ENCODE measurements around the gene TTC12. TPM values are rescaled to one million over a fixed set of nuclear protein-coding genes. Genes with fewer than 3 reads are reported as not detected.

The TTC12 gene
- total and polyA plus RNA-seq, 2 donors from 2014 or later: 16.7 to 34.4 TPM

- H3K9me3 ChIP-seq (ENCODE audit: control insufficient read depth in 2 of 3, insufficient read depth in 1 of 3, low read length in 3 of 3): no peaks in the 10 kb centered on the region
- no peak overlapping the region for H3K27ac ChIP-seq (ENCODE audit: low read depth in 2 of 2, low read length in 2 of 2)
- H3K9ac ChIP-seq (ENCODE audit: low read length in 3 of 3): no peak overlapping the region
- no peak overlapping the region for H3K4me3 ChIP-seq (ENCODE audit: low read length in 3 of 3)
- TF ChIP-seq CTCF (IDR thresholded peaks at IDR 0.05; ENCODE audit: borderline replicate concordance, extremely low read depth, insufficient read depth): no peak
- intact Hi-C loops (cut with DNase I): no loop called here
- no peaks in the 10 kb centered on the region for H3K27me3 ChIP-seq (ENCODE audit: control insufficient read depth, insufficient read depth, low read length)
- no peaks in the 10 kb centered on the region for H3K4me1 ChIP-seq (ENCODE audit: control insufficient read depth in 2 of 3, insufficient read depth in 2 of 3, low read depth in 1 of 3, low read length in 3 of 3)
- no peaks in the 10 kb centered on the region for H3K36me3 ChIP-seq (ENCODE audit: control insufficient read depth in 2 of 3, insufficient read depth in 3 of 3, low read length in 3 of 3)
- no peak for DNase-seq
- FAIRE-seq: no peak
Measured at GRCh38 chr11:113400631-113401230, 86.3 kb downstream of the TTC12 start.

- no peaks in the 10 kb centered on the region for H3K4me1 ChIP-seq (ENCODE audit: control insufficient read depth in 2 of 3, insufficient read depth in 2 of 3, low read depth in 1 of 3, low read length in 3 of 3)
- intact Hi-C loops (cut with DNase I): no loop called here
- no peaks in the 10 kb centered on the region for H3K9me3 ChIP-seq (ENCODE audit: control insufficient read depth in 2 of 3, insufficient read depth in 1 of 3, low read length in 3 of 3)
- no peaks in the 10 kb centered on the region for H3K27me3 ChIP-seq (ENCODE audit: control insufficient read depth, insufficient read depth, low read length)
- H3K27ac ChIP-seq (ENCODE audit: low read depth in 2 of 2, low read length in 2 of 2): no peak overlapping the region
- no peaks in the 10 kb centered on the region for H3K36me3 ChIP-seq (ENCODE audit: control insufficient read depth in 2 of 3, insufficient read depth in 3 of 3, low read length in 3 of 3)
- FAIRE-seq (no peak), DNase-seq (peak in 2 of 5 donors; percentile 40 to 88)
- no peak overlapping the region for H3K4me3 ChIP-seq (ENCODE audit: low read length in 3 of 3)
- H3K9ac ChIP-seq (ENCODE audit: low read length in 3 of 3): no peak overlapping the region
- no peak for TF ChIP-seq CTCF (IDR thresholded peaks at IDR 0.05; ENCODE audit: borderline replicate concordance, extremely low read depth, insufficient read depth)
Measured at GRCh38 chr11:113401718-113402117, 87.3 kb downstream of the TTC12 start.

GRCh38 chr11:113404859-113405430 is 90.6 kb downstream of the TTC12 start:
- H3K27ac ChIP-seq (ENCODE audit: low read depth in 2 of 2, low read length in 2 of 2): no peak overlapping the region
- FAIRE-seq: no peak

More at GRCh38 chr11:113404859-113405430, 90.6 kb downstream of the TTC12 start:
- intact Hi-C loops (cut with DNase I): no loop called here
- no peak for TF ChIP-seq CTCF (IDR thresholded peaks at IDR 0.05; ENCODE audit: borderline replicate concordance, extremely low read depth, insufficient read depth)
- DNase-seq: no peak
- no peaks in the 10 kb centered on the region for H3K9me3 ChIP-seq (ENCODE audit: control insufficient read depth in 2 of 3, insufficient read depth in 1 of 3, low read length in 3 of 3)
- no peaks in the 10 kb centered on the region for H3K36me3 ChIP-seq (ENCODE audit: control insufficient read depth in 2 of 3, insufficient read depth in 3 of 3, low read length in 3 of 3)
- no peaks in the 10 kb centered on the region for H3K4me1 ChIP-seq (ENCODE audit: control insufficient read depth in 2 of 3, insufficient read depth in 2 of 3, low read depth in 1 of 3, low read length in 3 of 3)
- H3K27me3 ChIP-seq (ENCODE audit: control insufficient read depth, insufficient read depth, low read length): no peaks in the 10 kb centered on the region
- H3K9ac ChIP-seq (ENCODE audit: low read length in 3 of 3): no peak overlapping the region
- no peak overlapping the region for H3K4me3 ChIP-seq (ENCODE audit: low read length in 3 of 3)

All from kidney (tissue), 14 donors.